Stimulated activated CD4-positive, alpha-beta T cell treated with anti-CD3 and anti-CD28 coated beads, Interleukin-4, amount 100 ng/mL, for 4 hours (primary cell): ENCODE data around the gene IL32.

Experiments
- DNase-seq, 2 experiments: peaks; one replicate each; pipeline ENCODE4 v3.0.0-alpha.2; 2020

Gene IL32

DNA sequence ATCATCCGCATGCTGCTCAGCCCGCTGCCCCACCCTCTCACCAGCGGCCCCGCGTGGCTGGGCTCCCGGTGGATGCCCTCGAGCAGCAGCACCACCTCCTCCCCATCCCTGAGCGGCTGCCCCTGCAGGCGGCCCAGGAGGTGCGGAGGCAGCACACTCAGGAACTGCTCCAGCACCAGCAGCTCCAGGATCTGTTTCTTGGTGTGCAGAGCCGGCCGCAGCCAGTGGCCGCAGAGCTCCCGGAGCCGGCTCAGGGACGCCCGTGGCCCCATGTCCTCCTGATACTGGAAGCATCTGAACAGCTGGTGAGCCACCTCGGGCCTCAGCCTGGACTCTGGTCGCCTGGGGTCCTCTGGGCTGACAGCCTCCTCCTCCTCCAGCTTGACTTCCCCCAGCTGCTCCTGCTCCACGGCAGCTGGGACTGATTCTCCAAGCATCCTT, 27.1 kb downstream of the IL32 start:
- DNase-seq, result no peak

DNA sequence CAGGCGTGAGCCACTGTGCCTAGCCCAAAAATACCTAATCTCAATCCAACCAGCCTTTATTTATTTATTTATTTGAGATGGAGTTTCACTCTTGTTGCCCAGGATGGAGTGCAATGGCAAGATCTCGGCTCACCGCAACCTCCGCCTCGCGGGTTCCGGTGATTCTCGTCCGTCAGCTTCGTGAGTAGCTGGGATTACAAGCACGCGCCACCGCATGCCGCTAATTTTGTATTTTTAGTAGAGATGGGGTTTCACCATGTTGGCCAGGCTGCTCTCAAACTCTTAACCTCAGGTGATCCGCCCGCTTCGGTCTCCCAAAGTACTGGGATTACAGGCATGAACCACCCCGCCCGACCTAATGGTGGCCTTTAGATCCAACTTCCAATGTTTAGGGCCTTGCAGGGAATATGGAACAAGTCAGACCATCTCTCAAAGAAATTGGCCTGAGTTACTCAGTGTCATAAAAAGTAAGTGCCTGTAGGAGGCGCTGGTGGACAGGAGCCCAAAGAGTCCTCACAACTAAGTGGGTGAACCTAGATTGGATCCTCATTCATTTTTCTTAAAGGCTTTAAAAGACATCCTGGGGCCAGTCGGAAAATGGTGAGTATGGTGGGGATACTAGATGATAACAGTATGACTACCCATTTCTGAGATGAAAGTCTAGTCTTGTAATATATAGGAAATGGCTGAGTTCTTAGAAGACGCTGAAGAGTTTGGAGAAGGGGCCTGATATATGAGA, 29.0 kb downstream of the IL32 start:
- DNase-seq, result peak in 1 of 2 experiments; percentile 44

DNA sequence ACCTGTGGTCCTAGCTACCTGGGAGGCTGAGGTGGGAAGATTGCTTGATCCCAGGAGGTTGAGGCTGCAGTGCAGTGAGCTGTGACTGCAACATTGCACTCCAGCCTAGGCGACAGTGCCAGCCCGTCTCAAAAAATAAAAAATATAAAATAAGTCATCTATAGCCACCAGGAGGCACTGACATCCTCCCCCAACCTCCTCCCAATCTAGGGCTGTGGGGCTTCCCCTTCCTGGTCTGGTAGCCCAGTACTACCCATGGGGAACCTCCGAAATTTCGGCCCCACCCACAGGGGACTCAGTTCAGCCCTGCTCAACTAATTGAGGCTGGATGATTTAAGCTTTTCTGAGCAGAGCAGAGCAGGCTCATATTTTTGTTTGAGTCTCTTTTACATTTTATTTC, 30.4 kb downstream of the IL32 start:
- peak in 1 of 2 experiments; percentile 50 for DNase-seq

DNA sequence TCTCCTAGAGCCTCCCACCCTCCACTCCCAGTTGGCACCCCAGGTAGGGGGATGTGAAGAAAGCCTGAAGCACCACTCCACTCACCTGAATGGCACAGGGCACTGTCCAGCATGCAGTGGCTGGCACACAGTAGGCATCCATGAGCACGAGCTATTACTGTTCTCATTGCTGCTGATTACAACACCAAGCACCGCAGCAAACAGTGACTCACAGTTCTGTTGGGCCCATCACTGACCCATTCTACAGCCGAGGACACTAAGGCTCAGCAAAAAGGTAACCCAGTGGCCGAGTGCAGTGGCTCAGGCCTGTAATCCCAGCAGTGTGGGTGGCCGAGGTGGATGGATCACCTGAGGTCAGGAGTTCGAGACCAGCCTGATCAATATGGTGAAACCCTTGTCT, 30.9 kb downstream of the IL32 start:
- DNase-seq, result no peak

DNA sequence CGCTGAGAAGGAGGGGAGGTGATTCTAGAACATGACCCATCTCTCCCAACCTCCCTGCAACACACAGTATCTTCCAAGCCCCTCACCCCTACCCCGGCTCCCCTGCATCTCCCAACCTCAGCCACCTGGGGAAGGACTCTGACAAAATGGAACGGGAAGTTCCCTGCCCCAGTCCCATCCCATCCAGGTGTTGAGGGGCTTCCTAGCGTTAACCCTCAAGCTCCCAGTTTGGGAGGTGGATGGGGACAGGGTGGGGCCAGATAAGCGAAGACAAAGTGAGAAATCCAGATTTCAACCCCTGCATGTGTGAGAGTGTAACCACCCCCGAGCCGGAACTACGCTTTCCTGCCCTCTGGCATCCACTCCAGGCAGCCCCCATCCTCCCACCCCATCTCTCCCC, 31.8 kb downstream of the IL32 start:
- no peak for DNase-seq

DNA sequence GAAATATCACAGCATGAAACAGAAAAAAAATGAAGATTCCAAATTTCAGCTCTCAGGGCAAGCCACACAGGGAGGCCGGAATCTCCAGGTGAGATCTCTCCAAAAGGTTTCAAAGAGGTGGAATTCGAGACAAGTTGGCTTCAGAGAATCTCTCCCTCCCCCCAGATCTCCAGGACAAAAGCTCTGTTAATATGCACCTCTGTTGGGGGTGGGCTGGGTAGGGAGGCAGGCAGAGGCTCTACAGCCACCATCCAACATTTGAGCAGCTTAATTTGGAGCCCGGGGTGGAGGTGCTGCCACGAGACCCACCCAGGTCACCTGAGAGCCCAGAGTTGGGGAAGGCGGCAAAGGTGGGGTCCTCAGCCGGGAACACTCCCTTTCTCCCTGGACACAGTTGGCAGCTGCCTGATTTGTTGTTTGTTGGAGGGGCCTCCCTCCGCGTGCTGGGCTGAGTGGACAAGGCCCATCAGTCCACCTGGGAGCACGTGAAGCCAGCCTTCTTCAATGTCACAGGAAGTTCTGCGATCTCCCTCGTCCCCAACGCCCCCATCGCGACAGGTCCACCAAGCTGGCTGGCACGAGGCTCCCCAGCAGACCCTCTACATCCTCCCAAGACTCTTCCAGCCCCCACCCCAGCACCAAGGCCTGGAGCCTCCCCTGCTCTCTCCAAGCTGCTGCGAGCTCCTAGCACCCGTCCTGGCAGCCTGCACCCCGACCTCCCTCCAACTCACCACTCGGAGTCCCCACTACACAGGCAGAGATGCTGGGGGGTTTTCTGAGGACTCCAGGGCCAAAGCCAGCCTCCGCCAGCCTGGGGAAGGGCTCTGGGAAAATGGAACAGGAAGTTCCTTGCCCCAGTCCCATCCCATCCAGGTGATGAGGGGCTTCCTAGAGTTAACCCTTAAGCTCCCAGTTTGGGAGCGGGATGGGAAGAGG, 33.3 kb downstream of the IL32 start, which contains the start of gene ZSCAN10:
Gene ZSCAN10 (minus strand): TSS at position 836 of the 936 bp plus-strand sequence. CDS start 6,357 bp downstream, outside the sequence.
- no peak for DNase-seq

DNA sequence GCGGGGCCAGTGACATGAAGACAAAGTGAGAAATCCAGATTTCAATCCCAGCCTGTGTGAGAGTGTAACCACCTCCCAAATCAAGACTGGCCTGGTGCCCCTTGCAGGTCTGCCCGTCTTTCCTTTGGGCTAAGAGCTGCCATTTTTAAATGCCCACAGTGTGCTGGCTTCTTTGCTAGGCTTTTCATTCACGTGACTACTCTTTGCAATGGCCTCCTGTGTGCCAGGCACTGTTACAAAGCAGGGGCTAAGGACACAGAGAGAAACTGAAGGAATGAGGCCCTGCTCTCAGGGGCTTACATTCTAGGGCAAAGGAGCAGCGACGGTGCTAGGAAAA, 33.9 kb downstream of the IL32 start:
- DNase-seq, result no peak

DNA sequence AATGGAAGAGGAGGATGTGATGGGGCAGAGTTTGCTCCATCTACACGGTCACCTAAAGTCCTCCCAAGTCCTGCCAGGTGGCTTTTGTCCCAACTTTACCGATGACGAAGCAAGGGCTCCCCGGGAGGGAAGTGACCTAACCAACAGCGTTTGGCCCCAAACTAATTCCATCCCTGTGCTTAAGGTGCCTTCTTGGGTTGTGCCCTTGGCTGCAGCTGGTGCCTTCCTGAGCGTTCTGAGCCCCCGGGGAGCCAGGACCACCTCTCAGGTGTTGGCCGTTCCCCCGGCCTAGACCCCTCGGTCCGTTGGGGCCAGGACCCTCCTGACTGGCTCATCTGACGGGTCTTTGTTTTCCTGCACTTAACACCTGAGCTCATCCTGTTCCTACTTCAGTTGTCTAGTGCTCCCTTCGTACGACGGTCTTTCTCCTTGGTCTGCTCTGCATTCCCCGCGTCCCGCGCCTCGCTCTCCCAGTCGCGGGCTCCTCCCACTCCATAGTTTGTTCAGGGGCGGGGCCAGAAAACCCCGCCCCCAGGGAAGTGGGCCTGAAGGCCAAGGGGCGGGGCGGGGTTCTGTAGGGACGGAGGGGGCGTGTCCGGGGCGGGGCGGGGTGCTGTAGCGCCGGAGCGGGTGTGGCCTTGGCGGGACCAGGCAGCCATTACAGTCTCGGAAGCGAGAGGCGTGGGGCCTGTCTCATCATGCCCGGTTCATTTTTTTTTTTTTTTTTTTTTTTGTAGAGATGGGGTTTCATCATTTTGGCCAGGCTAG, 34.5 kb downstream of the IL32 start:
- peak; percentile 90 to 96 for DNase-seq

DNA sequence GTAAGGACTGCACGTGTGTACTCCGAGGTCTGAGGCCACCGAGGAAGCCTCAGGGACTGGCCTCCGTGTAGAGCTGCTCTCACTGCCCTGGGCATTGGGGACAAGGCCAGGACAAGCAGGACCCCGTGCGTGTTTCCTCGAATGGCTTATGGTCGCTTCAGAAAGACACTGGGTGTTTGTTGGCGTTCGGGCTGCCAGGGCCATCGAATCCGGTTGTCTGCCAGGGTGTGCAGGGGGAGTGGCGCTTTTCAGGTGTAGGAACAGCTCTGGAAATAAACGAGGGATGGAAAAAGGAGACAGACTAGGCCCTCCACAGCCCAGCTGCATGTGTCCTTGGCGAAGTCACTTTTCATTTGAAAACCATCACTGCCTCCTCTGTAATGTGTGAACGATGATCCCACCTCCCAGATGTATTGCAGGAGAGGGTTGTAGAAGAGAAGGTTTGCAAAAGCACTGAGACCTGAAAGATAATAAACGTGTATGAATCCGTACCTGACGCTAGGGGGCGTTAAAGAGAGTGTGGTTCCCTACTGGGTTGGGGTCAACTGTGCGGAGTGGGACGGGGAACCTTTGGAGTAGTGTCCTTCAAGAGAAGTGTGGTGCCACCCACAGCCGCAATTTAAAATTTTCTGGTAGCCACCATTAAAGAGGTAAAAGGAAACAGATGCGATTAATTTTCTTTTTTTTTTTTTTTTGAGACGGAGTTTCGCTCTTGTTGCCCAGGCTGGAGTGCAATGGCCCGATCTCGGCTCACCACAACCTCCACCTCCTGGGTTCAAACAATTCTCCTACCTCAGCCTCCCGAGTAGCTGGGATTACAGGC, 35.8 kb downstream of the IL32 start:
- peak in 1 of 2 experiments; percentile 36 for DNase-seq

DNA sequence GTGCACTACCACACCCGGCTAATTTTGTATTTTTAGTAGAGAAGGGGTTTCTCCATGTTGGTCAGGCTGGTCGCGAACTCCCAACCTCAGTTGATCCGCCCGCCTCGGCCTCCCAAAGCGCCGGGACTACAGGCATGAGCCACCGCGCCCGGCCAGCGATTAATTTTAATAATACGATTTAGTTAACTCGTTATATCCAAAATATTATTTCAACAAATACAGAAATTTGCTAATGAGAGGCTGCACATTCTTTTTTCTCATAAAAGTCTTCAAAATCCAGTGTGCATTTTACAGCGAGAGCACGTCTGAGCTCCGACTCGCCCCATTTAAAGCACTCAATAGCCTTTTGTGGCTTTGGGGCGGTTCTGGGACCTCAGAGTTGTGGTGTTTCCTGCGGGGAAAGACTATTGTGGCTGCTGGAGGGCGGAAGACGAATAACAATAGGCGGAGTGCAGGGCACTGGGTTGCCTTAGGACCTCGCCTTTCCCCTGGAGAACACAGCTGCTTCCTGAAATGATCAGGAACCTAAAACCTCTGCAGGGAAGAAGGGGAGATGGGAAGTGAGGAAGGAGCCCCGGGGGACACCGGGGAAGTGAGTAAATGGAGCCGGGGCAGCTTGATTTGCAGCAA, 36.5 kb downstream of the IL32 start:
- DNase-seq, result peak in 1 of 2 experiments; percentile 18

DNA sequence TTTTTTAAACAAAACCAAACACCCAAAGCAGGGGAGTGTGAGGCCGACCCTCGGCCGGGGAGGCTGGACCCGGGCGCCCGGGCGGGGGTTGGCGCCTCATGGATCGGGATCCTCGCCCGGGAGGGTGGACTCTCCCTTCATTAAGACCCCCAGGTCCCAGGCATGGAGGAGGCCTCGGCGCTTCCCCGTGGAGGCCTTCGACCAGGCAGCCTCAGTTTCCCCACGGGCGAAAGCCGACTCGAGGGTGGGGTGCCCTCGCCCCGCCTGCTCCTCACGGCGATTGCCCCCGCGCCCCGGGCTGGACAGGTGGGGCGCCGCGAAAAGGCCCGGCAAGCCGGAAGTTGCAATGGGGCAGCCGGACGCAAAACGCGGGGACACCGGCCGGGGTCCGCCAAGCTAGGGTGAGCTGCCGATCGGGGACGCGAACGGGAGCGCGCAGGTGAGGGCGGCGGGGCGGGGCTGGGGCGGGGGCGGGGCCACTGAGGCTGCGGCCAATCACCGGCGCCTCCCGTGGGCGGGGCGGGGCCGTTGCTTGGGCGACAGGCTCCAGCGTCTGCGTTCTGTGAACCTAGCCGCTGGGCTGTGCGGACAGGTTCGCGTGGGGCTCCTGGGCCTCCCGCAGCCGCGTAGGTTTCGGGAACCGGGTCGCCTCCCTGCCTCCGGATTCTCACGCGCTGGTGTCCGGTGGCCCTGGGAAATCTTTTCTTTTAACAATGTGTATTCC, 40.9 kb downstream of the IL32 start:
- peak; percentile 85 to 89 for DNase-seq

DNA sequence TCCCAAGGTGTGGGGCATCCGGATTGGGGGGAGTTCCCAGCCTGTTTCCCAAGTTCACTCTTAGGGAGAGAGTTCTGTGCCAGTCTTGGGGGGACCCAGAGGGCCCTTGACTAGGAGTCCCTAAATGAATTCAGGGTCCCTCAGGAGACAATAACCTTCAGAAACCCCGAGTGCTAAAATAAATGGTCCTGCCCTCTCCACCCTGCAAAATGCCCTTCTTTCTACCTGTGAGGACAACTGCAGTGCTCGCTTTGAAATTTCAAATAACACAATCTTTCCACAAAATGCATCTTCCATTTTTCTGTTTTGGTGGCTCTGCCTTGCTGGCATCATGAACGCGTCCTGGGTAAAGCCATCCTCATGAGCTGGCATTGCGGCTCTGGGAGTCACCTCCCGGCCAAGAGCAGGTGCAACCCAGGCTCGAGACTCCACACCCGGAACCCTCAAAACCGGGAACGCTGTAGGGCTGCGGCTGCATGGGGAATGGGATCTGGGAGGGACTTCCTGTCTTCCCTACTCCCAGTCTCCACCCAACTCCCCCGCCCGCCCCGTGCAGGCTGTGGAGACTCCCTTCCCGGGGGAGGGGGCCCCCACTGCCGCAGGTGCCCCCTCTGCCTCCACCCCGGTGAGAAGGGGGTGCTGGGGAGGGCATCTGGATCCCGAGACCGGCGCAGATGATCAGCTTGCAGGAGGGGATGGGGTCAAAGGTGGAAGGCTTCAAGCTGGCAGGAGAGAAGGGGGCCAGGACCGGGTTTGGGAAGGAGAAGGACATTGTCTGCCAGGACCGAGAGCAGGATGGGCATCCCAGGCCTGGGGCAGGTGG, 46.8 kb downstream of the IL32 start, which contains the start of gene ZNF205:
Gene ZNF205 (plus strand): TSS at position 529 of the 823 bp plus-strand sequence. CDS start 845 bp downstream, outside the sequence.
- no peak for DNase-seq

DNA sequence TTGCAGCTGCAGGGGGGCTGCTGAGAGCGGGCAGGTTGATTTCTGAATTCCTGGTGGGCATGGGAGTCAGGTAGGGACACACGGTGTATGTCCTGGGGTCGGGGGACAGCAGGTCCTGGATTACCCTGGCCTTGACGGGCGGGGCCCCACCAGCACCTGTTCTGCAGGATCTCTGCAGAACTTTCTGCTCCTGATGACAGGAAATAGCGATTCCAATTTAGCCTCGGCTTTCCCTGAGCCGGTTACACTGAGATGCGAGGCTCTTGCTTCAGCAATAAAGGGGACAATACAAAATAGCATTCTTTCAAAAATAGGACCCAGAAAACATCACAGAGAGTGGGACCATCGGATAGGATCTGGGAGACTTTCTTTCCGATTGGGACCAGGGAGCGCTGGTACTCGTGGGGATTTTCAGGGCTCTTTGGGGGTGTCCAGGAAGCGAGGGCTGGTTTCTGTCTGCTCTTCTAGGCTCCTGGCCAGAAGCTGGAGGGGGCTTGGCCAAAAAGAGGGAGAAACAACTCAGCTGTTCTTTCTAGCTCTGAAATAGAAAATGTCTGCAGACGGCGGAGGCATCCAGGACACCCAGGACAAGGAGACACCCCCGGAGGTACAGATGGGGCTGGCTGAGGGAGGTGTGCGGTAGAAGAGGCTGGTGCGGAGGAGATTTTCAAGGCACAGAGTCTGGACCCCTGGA, 47.6 kb downstream of the IL32 start:
- DNase-seq, result no peak

DNA sequence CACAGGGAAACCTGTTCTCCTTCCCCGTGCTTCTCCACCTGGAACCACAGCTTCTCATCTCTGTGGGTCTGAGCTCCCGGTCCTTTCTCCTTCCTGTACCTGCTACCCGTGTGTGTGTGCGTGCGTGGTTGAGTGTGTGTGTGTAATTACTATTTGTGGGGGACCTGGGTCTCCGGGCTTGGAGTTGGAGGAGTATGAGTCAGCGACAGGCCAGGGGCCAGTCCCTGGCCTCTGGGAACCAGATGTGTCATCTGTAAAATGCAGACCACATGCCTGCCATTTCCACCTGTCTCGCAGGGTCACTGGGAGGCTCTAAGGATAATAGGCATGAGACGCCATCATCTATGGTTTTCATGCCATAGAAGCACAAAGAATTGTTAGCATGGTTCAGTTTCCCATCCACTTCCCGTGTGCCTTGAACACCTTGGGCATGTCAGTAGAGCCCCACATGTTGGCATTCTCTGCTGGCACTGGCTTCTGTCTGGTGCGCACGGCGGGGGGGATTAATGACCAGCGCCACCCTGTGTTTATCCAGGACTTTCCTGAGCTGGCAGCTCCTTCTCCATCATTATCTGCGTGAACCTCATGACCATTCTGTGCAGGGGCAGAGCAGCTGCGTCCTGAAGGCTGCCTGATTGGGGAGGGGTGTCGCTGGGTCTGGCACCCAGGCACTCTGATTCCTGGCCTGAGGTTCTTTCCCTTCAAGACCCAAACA, 48.5 kb downstream of the IL32 start:
- no peak for DNase-seq

DNA sequence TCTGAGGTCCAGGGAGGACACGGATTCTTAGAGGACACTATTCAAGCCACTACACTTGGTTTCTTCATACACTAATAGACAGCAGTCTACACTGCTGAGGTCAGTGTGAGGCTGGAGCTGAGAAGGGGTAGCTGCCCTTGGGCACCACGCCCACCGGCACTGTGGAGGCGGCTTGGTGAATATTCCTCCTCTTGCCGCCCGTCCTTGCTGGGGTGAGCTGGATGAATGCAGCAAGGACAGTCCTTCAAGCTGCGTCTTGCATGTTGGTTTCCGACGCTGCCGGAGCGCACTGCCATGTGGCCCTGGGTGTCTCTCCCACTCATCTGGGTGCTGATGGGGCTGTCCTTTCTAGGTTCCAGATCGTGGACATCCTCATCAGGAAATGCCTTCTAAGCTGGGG, 49.6 kb downstream of the IL32 start:
- DNase-seq, result no peak

DNA sequence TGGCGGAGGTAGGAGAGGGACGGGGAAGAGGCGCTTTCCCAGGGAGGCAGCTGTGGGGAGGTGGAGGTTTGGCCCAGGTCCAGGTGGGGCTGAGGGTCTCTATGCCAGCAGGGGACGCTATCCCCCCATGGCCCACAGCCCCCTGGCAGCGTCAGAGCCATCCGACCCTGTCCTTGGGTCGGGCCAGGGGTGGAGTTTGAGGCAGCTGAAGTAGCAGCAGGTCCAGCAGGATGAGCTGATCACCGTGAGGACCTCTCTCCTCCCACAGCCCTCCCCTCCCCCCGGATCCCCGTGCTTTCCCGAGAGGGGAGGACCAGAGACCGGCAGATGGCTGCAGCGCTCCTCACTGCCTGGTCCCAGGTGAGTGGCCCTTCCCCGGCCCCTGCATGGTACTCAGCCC, 50.1 kb downstream of the IL32 start:
- no peak for DNase-seq

DNA sequence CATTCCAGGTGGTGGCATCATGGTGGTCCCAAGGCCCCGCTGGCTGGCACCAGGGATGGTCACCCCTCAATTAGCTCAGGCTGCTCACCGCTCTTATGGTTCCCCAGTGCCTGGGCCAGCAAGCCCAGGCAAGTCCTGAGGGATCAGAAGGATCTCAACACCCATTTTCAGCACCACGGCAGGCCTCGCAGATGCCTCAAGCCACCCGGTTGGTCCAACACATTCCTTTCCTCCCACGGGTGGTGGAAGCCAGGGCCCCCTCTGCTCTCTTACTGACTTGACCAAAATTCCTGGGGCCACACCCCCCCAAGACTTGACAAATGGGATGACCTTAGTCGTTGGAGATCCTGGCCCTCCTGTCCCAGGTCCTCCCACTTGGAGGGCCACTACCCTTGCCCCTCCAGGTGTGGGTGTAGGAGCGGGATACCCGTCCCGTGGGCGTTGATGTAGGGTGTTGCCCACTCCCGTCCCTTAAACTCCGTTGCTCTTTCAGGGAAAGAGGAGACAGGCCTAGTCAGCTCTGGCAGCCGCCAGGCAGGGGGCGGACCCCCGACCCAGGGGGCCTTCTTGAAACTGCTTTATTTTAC, 52.9 kb downstream of the IL32 start:
- DNase-seq, result no peak

DNA sequence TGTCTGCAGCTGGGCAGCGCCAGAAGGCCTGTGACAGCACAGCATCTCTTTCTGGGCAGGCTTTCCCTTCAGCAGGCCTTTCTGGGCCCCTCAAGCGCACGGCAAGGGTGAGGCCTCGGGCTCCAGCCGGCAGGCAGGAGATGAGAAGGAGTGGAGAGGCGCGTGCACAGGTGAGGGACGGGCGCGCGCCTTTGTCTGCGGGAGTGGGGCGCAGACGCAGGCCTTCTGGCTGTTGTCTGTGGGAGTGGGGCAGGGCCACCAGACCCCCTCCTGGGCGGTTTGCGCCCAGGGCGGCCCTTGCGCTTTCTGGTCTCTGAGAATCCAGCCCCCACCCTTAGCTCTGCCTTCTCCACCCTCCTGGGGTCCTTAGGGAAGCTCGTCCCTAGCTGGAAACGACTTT, 53.4 kb downstream of the IL32 start:
- no peak for DNase-seq
